Left ventricle myocardium inferior (tissue), 1 donor: ENCODE data around the gene RNF41. TPM values are rescaled to one million over a fixed set of nuclear protein-coding genes. Genes with fewer than 3 reads are reported as not detected.

Experiments
- DNase-seq: peaks from one replicate; pipeline ENCODE4 v3.0.0-alpha.2; 2020
- H3K27ac ChIP-seq: fragments of 200-600 bp; replicated peaks from 2 replicates; pipeline ENCODE4 v1.8.0; 2021
- H3K27me3 ChIP-seq: fragments of 200-600 bp; 2 replicates; pipeline ENCODE4 v1.8.0; 2021; ENCODE audit warnings: low read depth
- H3K36me3 ChIP-seq: fragments of 200-600 bp; 2 replicates; pipeline ENCODE4 v1.8.0; 2021
- H3K4me1 ChIP-seq: fragments of 200-600 bp; 2 replicates; pipeline ENCODE4 v1.8.0; 2021
- H3K4me3 ChIP-seq: fragments of 200-600 bp; 2 replicates; pipeline ENCODE4 v1.8.0; 2021; ENCODE audit warnings: mild to moderate bottlenecking, moderate library complexity
- H3K9me3 ChIP-seq: fragments of 200-600 bp; replicated peaks from 2 replicates; pipeline ENCODE4 v1.8.0; 2021
- CTCF ChIP-seq: fragments of 200-600 bp; IDR thresholded peaks from 2 replicates; pipeline ENCODE4 v1.8.0; 2021; ENCODE audit warnings: antibody characterized with exemption, mild to moderate bottlenecking, borderline replicate concordance
- intact Hi-C: fragments of 100-400 bp; cut with micrococcal nuclease; formaldehyde crosslinking; loops from one replicate; pipeline ENCODE4 v1.11.0; 2022
- total RNA-seq: library from RNA; stranded (reverse); fragmentation: NEBNext Ultra II Directional; extraction: Animal tissue kit (Norgen Biotek cat#: 25700); gene quantifications from one replicate; pipeline ENCODE4 v1.2.1, GENCODE V29; 2021
- donor health status: DM: no; HTN: yes; CAD: no; lungs with severe emphysema.

The RNF41 gene
- total RNA-seq, 1 donor from 2014 or later, result 51.4 TPM

GRCh38 chr12:56153678-56154065 is 68.0 kb downstream of the RNF41 start:
- no peaks in the 10 kb centered on the region for H3K9me3 ChIP-seq
- H3K4me1 ChIP-seq, result peaks cover 46% of the 10 kb centered on the region
- no peaks in the 10 kb centered on the region for H3K27me3 ChIP-seq
- no peaks in the 10 kb centered on the region for H3K36me3 ChIP-seq
- no peak for TF ChIP-seq CTCF
- no peak for DNase-seq
- H3K27ac ChIP-seq, result no peak overlapping the region
- no peak overlapping the region for H3K4me3 ChIP-seq
- intact Hi-C loops, result no loop called here

- no peaks in the 10 kb centered on the region for H3K27me3 ChIP-seq
- no peak for TF ChIP-seq CTCF
- no peaks in the 10 kb centered on the region for H3K9me3 ChIP-seq
- intact Hi-C loops, result no loop called here
- peaks cover 42% of the 10 kb centered on the region for H3K4me1 ChIP-seq
- peak overlapping the region; percentile 93 for H3K27ac ChIP-seq
- DNase-seq, result no peak
- no peaks in the 10 kb centered on the region for H3K36me3 ChIP-seq
- H3K4me3 ChIP-seq, result peak overlapping the region; percentile 76
Observed at GRCh38 chr12:56152756-56153677, 68.7 kb downstream of the RNF41 start.

Other genes starting within 250 kb of the RNF41 start
- gene RAB5B, start 247.8 kb downstream of the RNF41 start, total RNA-seq, result 111 TPM
- gene SUOX, start 224.6 kb downstream of the RNF41 start, total RNA-seq, result 36.0 TPM
- gene IKZF4, start 200.9 kb downstream of the RNF41 start, total RNA-seq, result 8.4 TPM
- gene RPS26, start 180.0 kb downstream of the RNF41 start, total RNA-seq, result 48.7 TPM
- gene ERBB3, start 141.8 kb downstream of the RNF41 start, total RNA-seq, result 2.3 TPM
- gene PA2G4, start 117.4 kb downstream of the RNF41 start, total RNA-seq, result 65.7 TPM
- 1,892 TPM for gene RPL41, start 105.3 kb downstream of the RNF41 start, total RNA-seq
- 4.9 TPM for gene ZC3H10, start 103.7 kb downstream of the RNF41 start, total RNA-seq
- 23.2 TPM for gene ESYT1, start 93.7 kb downstream of the RNF41 start, total RNA-seq
- gene MYL6B, start 69.3 kb downstream of the RNF41 start, total RNA-seq, result 54.1 TPM
- 508 TPM for gene MYL6, start 63.6 kb downstream of the RNF41 start, total RNA-seq
- 67.1 TPM for gene SMARCC2, start 32.4 kb downstream of the RNF41 start, total RNA-seq
- gene NABP2, start 2.4 kb upstream of the RNF41 start, total RNA-seq, result 20.3 TPM
- gene SLC39A5, start 8.1 kb upstream of the RNF41 start, total RNA-seq, result not detected
- gene ANKRD52, start 36.5 kb upstream of the RNF41 start, total RNA-seq, result 25.1 TPM
- gene COQ10A, start 45.0 kb upstream of the RNF41 start, total RNA-seq, result 203 TPM
- gene CS, start 78.4 kb upstream of the RNF41 start, total RNA-seq, result 780 TPM
- 33.4 TPM for gene CNPY2, start 94.1 kb upstream of the RNF41 start, total RNA-seq
- gene PAN2, start 112.1 kb upstream of the RNF41 start, total RNA-seq, result 49.5 TPM
- gene IL23A, start 117.0 kb upstream of the RNF41 start, total RNA-seq, result not detected
- 34.9 TPM for gene STAT2, start 138.2 kb upstream of the RNF41 start, total RNA-seq
- not detected for gene APOF, start 140.9 kb upstream of the RNF41 start, total RNA-seq
- 2.2 TPM for gene TIMELESS, start 227.5 kb upstream of the RNF41 start, total RNA-seq
- gene MIP, start 232.7 kb upstream of the RNF41 start, total RNA-seq, result not detected
- 3.6 TPM for gene SPRYD4, start 246.7 kb upstream of the RNF41 start, total RNA-seq